DOHH2 (cell line): ENCODE measurements around the gene COL1A1.

ENCODE experiments used
- CTCF ChIP-seq: fragments of 200-600 bp; sonication (generic); IDR thresholded peaks from one replicate; pipeline ENCODE4 v1.5.1; 2014; ENCODE audit warnings: antibody characterized with exemption, mild to moderate bottlenecking, low read depth, low read length; ENCODE audit not compliant: poor library complexity, severe bottlenecking
- EZH2phosphoT487 ChIP-seq: fragments of 200-600 bp; sonication (generic); IDR thresholded peaks from 2 replicates; pipeline ENCODE4 v1.6.1; 2017; ENCODE audit warnings: borderline replicate concordance, mild to moderate bottlenecking, antibody characterized with exemption, low read length, moderate library complexity, mixed read lengths

- no peak for TF ChIP-seq CTCF
- no peak for TF ChIP-seq EZH2phosphoT487
These were observed 5.4 kb downstream of the COL1A1 start for GRCh38 chr17:50196036-50196435.
